H9 (cell line): ENCODE data around the gene TYW5. TPM values are rescaled to one million over a fixed set of nuclear protein-coding genes. Genes with fewer than 3 reads are reported as not detected.
A peak's percentile ranks its signal among the peaks of the same experiment; 100 is the strongest.

Experiments used
- DNase-seq: peaks from one replicate; pipeline ENCODE4 v3.0.0-alpha.2; 2017
- H2AFZ ChIP-seq: one replicate; pipeline ENCODE4 v1.6.1; 2013; ENCODE audit warnings: mild to moderate bottlenecking, low read length, control low read depth, moderate library complexity
- H2AK5ac ChIP-seq: 2 replicates; pipeline ENCODE4 v1.6.1; 2013; ENCODE audit warnings: low read length, control low read depth, mixed read lengths; ENCODE audit not compliant: insufficient read length
- H2BK120ac ChIP-seq: one replicate; pipeline ENCODE4 v1.6.1; 2013; ENCODE audit warnings: low read depth, mild to moderate bottlenecking, low read length, control low read depth, inconsistent platforms; ENCODE audit not compliant: poor library complexity, severe bottlenecking
- H2BK12ac ChIP-seq: 2 replicates; pipeline ENCODE4 v1.6.1; 2013; ENCODE audit warnings: low read length, control low read depth, mixed read lengths, low read depth; ENCODE audit not compliant: insufficient read length
- H2BK15ac ChIP-seq: 2 replicates; pipeline ENCODE4 v1.6.1; 2013; ENCODE audit warnings: low read depth, low read length, control low read depth
- H2BK20ac ChIP-seq: one replicate; pipeline ENCODE4 v1.6.1; 2013; ENCODE audit warnings: low read depth, mild to moderate bottlenecking, low read length, control low read depth, inconsistent platforms; ENCODE audit not compliant: poor library complexity, severe bottlenecking
- H2BK5ac ChIP-seq: 2 replicates; pipeline ENCODE4 v1.6.1; 2013; ENCODE audit warnings: low read length, control low read depth, mixed read lengths; ENCODE audit not compliant: insufficient read length
- H3K14ac ChIP-seq: 2 replicates; pipeline ENCODE4 v1.6.1; 2013; ENCODE audit warnings: low read length, control low read depth; ENCODE audit not compliant: insufficient read depth
- H3K18ac ChIP-seq: 2 replicates; pipeline ENCODE4 v1.6.1; 2013; ENCODE audit warnings: low read depth, mild to moderate bottlenecking, mixed read lengths, low read length, control low read depth; ENCODE audit not compliant: insufficient read length
- H3K23ac ChIP-seq: 2 replicates; pipeline ENCODE4 v1.6.1; 2013; ENCODE audit warnings: low read length, control low read depth, mixed read lengths, low read depth; ENCODE audit not compliant: insufficient read length
- H3K23me2 ChIP-seq: 2 replicates; pipeline ENCODE4 v1.6.1; 2013; ENCODE audit warnings: low read depth, mild to moderate bottlenecking, mixed read lengths, low read length, control low read depth; ENCODE audit not compliant: insufficient read length, poor library complexity, severe bottlenecking
- H3K27ac ChIP-seq: 2 replicates; pipeline ENCODE4 v1.5.1; 2013; ENCODE audit warnings: low read length, control low read depth, mixed read lengths, low read depth; ENCODE audit not compliant: insufficient read length
- H3K27me3 ChIP-seq: 2 replicates; pipeline ENCODE4 v1.6.1; 2013; ENCODE audit warnings: low read length, control low read depth, inconsistent platforms; ENCODE audit not compliant: insufficient read depth
- H3K4ac ChIP-seq: 2 replicates; pipeline ENCODE4 v1.6.1; 2013; ENCODE audit warnings: low read depth, mild to moderate bottlenecking, control low read depth, inconsistent platforms, low read length, moderate library complexity
- H3K4me1 ChIP-seq: 2 replicates; pipeline ENCODE4 v1.6.1; 2013; ENCODE audit warnings: low read length, control low read depth, inconsistent platforms; ENCODE audit not compliant: insufficient read depth
- H3K4me2 ChIP-seq: 2 replicates; pipeline ENCODE4 v1.6.1; 2013; ENCODE audit warnings: low read length, control low read depth, mixed read lengths; ENCODE audit not compliant: insufficient read length, insufficient read depth
- H3K56ac ChIP-seq: 2 replicates; pipeline ENCODE4 v1.6.1; 2013; ENCODE audit warnings: low read depth, mild to moderate bottlenecking, mixed read lengths, low read length, control low read depth; ENCODE audit not compliant: insufficient read length
- H3K79me1 ChIP-seq: 2 replicates; pipeline ENCODE4 v1.6.1; 2013; ENCODE audit warnings: low read depth, mild to moderate bottlenecking, moderate library complexity, low read length, control low read depth, inconsistent platforms; ENCODE audit not compliant: insufficient read depth, poor library complexity, severe bottlenecking
- H3K79me2 ChIP-seq: 2 replicates; pipeline ENCODE4 v1.6.1; 2013; ENCODE audit warnings: low read length, control low read depth, inconsistent platforms; ENCODE audit not compliant: insufficient read depth
- H3K9ac ChIP-seq: 2 replicates; pipeline ENCODE4 v1.6.1; 2013; ENCODE audit warnings: low read length, control low read depth, mixed read lengths; ENCODE audit not compliant: insufficient read length; ENCODE audit errors: extremely low read depth
- H3K9me3 ChIP-seq: one replicate; pipeline ENCODE4 v1.6.1; 2013; ENCODE audit warnings: low read depth, low read length, inconsistent platforms; ENCODE audit not compliant: control insufficient read depth
- H3T11ph ChIP-seq: one replicate; pipeline ENCODE4 v1.6.1; 2013; ENCODE audit warnings: mild to moderate bottlenecking, low read length, control low read depth, inconsistent platforms
- H4K20me1 ChIP-seq: one replicate; pipeline ENCODE4 v1.6.1; 2013; ENCODE audit not compliant: control insufficient read depth, insufficient read length, insufficient read depth
- H4K5ac ChIP-seq: 2 replicates; pipeline ENCODE4 v1.6.1; 2013; ENCODE audit warnings: low read depth, mild to moderate bottlenecking, mixed read lengths, low read length, control low read depth; ENCODE audit not compliant: insufficient read length
- H4K8ac ChIP-seq: replicated peaks from 2 replicates; pipeline ENCODE4 v1.6.1; 2013; ENCODE audit warnings: low read length, control low read depth, mixed read lengths, low read depth; ENCODE audit not compliant: insufficient read length
- H4K91ac ChIP-seq: 2 replicates; pipeline ENCODE4 v1.6.1; 2013; ENCODE audit warnings: low read depth, mild to moderate bottlenecking, moderate library complexity, mixed read lengths, low read length, control low read depth; ENCODE audit not compliant: insufficient read length
- H3K27ac Mint-ChIP-seq, 3 experiments: 2 replicates in 2 of 3; 3 replicates in 1 of 3; pipeline ENCODE4 v1.8.0; 2020 to 2021; ENCODE audit warnings: mixed read lengths in 3 of 3, mild to moderate bottlenecking in 1 of 3, moderate library complexity in 1 of 3
- H3K27me3 Mint-ChIP-seq: 2 replicates; pipeline ENCODE4 v1.8.0; 2021; ENCODE audit warnings: low read depth, mild to moderate bottlenecking, moderate library complexity, mixed read lengths
- H3K36me3 Mint-ChIP-seq, 3 experiments: 2 replicates in 2 of 3; 3 replicates in 1 of 3; pipeline ENCODE4 v1.8.0; 2020 to 2021; ENCODE audit warnings: low read depth in 3 of 3, mixed read lengths in 3 of 3; ENCODE audit not compliant: insufficient read depth in 1 of 3
- H3K4me1 Mint-ChIP-seq, 2 experiments: 2 replicates each; pipeline ENCODE4 v1.8.0; 2020; ENCODE audit warnings: mixed read lengths in 2 of 2
- H3K4me3 Mint-ChIP-seq, 2 experiments: 2 replicates in 1 of 2; 3 replicates in 1 of 2; pipeline ENCODE4 v1.8.0; 2020 to 2021; ENCODE audit warnings: mild to moderate bottlenecking in 2 of 2, mixed read lengths in 2 of 2, moderate library complexity in 1 of 2
- H3K9me3 Mint-ChIP-seq, 2 experiments: 2 replicates in 1 of 2; 3 replicates in 1 of 2; pipeline ENCODE4 v1.8.0; 2020; ENCODE audit warnings: mild to moderate bottlenecking in 2 of 2, mixed read lengths in 2 of 2, moderate library complexity in 1 of 2
- WGBS: extraction: QIAGEN DNeasy Blood & Tissue Kit; methylation state at CpG from one replicate; pipeline ENCODE4 v1.1.7; 2013; ENCODE audit warnings: missing lambda C conversion rate, low lambda C conversion rate, mixed read lengths; ENCODE audit not compliant: insufficient read length; ENCODE audit errors: extremely low coverage; 5-methylcytosine and 5-hydroxymethylcytosine counted together
- total RNA-seq: library from RNA; stranded (reverse); gene quantifications from 2 replicates; pipeline ENCODE4 v1.2.1, GENCODE V29; 2021
- TF ChIP-seq, protein P1 (sequence below): fragments of 200-600 bp; sonication (generic); conservative IDR thresholded peaks from 3 replicates; pipeline ENCODE4 v1.8.0; 2021; ENCODE audit warnings: antibody characterized with exemption, mild to moderate bottlenecking

Gene TYW5
- total RNA-seq, 1 experiment from 2014 or later: 17.7 TPM

- Histone ChIP-seq H4K91ac (no peak overlapping the region), H4K20me1 (no peaks in the 10 kb centered on the region), H3K9me3 (no peaks in the 10 kb centered on the region), H2AK5ac (no peak overlapping the region), H3K18ac (no peak overlapping the region), H3K4me2 (no peak overlapping the region), H3K27ac (no peak overlapping the region), H3K4me1 (peaks cover 3% of the 10 kb centered on the region), H4K5ac (no peak overlapping the region), H2BK20ac (no peak overlapping the region), H3K23ac (no peak overlapping the region), H2BK12ac (no peak overlapping the region), H3K79me1 (no peaks in the 10 kb centered on the region), H3K27me3 (no peaks in the 10 kb centered on the region), H3K56ac (no peak overlapping the region), H3K79me2 (no peaks in the 10 kb centered on the region), H3K4ac (no peak overlapping the region), H2BK15ac (no peak overlapping the region), H4K8ac (no peak overlapping the region), H2BK5ac (no peak overlapping the region), H2AFZ (no peak overlapping the region), H3T11ph (no peak overlapping the region), H3K9ac (no peak overlapping the region), H2BK120ac (no peak overlapping the region), H3K14ac (no peak overlapping the region), H3K23me2 (peaks cover 4% of the 10 kb centered on the region)
- DNase-seq: no peak
- H3K27ac Mint-ChIP-seq: peak overlapping the region in 1 of 3 experiments; percentile 54; a peak in 3 of 7 replicates
- no peaks in the 10 kb centered on the region for H3K9me3 Mint-ChIP-seq
- TF ChIP-seq, protein P1, sequence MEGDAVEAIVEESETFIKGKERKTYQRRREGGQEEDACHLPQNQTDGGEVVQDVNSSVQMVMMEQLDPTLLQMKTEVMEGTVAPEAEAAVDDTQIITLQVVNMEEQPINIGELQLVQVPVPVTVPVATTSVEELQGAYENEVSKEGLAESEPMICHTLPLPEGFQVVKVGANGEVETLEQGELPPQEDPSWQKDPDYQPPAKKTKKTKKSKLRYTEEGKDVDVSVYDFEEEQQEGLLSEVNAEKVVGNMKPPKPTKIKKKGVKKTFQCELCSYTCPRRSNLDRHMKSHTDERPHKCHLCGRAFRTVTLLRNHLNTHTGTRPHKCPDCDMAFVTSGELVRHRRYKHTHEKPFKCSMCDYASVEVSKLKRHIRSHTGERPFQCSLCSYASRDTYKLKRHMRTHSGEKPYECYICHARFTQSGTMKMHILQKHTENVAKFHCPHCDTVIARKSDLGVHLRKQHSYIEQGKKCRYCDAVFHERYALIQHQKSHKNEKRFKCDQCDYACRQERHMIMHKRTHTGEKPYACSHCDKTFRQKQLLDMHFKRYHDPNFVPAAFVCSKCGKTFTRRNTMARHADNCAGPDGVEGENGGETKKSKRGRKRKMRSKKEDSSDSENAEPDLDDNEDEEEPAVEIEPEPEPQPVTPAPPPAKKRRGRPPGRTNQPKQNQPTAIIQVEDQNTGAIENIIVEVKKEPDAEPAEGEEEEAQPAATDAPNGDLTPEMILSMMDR: no peak
- H3K4me3 Mint-ChIP-seq: no peak overlapping the region
- no peaks in the 10 kb centered on the region for H3K27me3 Mint-ChIP-seq
- no CpG with 5 or more reads among the region's 5 CpGs for WGBS
- peaks cover 0 to 2% (median 0%) of the 10 kb centered on the region in 3 experiments; a peak in 1 of 7 replicates for H3K36me3 Mint-ChIP-seq
- H3K4me1 Mint-ChIP-seq: peaks cover 26 to 38% of the 10 kb centered on the region in 2 experiments
Measured at GRCh38 chr2:199982126-199982843, 27.0 kb upstream of the TYW5 start.
